Esophagus (tissue), 2 donors: Measurements from ENCODE around the gene FABP6. TPM values are rescaled to one million over a fixed set of nuclear protein-coding genes. Genes with fewer than 3 reads are reported as not detected.

Experiments used
- H3K27ac ChIP-seq, 2 donors: one replicate each; pipeline ENCODE4 v1.5.1; 2013; ENCODE audit warnings: low read depth in 2 of 2, mild to moderate bottlenecking in 2 of 2, inconsistent platforms in 1 of 2, low read length in 1 of 2, moderate library complexity in 1 of 2
- H3K27me3 ChIP-seq, 2 donors: one replicate each; pipeline ENCODE4 v1.6.1; 2013; ENCODE audit warnings: low read length in 2 of 2, control low read depth in 1 of 2, mild to moderate bottlenecking in 1 of 2; ENCODE audit not compliant: insufficient read depth in 2 of 2, control insufficient read depth in 1 of 2
- H3K36me3 ChIP-seq, 2 donors: one replicate each; pipeline ENCODE4 v1.6.1; 2013; ENCODE audit warnings: low read length in 1 of 2; ENCODE audit not compliant: control insufficient read depth in 2 of 2, insufficient read depth in 2 of 2
- H3K4me1 ChIP-seq, 2 donors: one replicate each; pipeline ENCODE4 v1.6.1; 2013; ENCODE audit warnings: low read length in 1 of 2; ENCODE audit not compliant: control insufficient read depth in 2 of 2, insufficient read depth in 2 of 2
- H3K4me3 ChIP-seq, 2 donors: one replicate each; pipeline ENCODE4 v1.5.1; 2013; ENCODE audit warnings: low read length in 2 of 2, mild to moderate bottlenecking in 2 of 2, low read depth in 1 of 2, moderate library complexity in 1 of 2
- H3K9me3 ChIP-seq, 2 donors: one replicate each; pipeline ENCODE4 v1.6.1; 2013; ENCODE audit warnings: mild to moderate bottlenecking in 2 of 2, low read depth in 1 of 2, low read length in 1 of 2, moderate library complexity in 1 of 2; ENCODE audit not compliant: control insufficient read depth in 2 of 2, insufficient read depth in 1 of 2
- WGBS, 2 donors: extraction: QIAGEN DNeasy Blood & Tissue Kit; methylation state at CpG; one replicate each; pipeline ENCODE4 v1.1.7; 2013; 5-methylcytosine and 5-hydroxymethylcytosine counted together
- polyA plus RNA-seq, 2 donors: library from polyadenylated mRNA; stranded (reverse); fragments of 200-250 nt; gene quantifications; one replicate each; pipeline ENCODE4 v1.2.3, GENCODE V29; 2013
- donor health status: healthy with polysubstance abuse.
- donor health status: Bipolar disorder and iron deficiency.

Gene FABP6
- polyA plus RNA-seq, 2 donors: 1.1 to 1.8 TPM

- H3K27ac ChIP-seq: no peak overlapping the region
- 94 to 96% methylated on average over 6 of the region's 6 CpGs for WGBS, 2 donors
- H3K4me1 ChIP-seq: peaks cover 2 to 5% of the 10 kb centered on the region in 2 donors
- no peak overlapping the region for H3K4me3 ChIP-seq
- H3K9me3 ChIP-seq: no peaks in the 10 kb centered on the region
- no peaks in the 10 kb centered on the region for H3K27me3 ChIP-seq
- no peaks in the 10 kb centered on the region for H3K36me3 ChIP-seq
Measured at GRCh38 chr5:160254706-160255105, 25.4 kb downstream of the FABP6 start.

DNA sequence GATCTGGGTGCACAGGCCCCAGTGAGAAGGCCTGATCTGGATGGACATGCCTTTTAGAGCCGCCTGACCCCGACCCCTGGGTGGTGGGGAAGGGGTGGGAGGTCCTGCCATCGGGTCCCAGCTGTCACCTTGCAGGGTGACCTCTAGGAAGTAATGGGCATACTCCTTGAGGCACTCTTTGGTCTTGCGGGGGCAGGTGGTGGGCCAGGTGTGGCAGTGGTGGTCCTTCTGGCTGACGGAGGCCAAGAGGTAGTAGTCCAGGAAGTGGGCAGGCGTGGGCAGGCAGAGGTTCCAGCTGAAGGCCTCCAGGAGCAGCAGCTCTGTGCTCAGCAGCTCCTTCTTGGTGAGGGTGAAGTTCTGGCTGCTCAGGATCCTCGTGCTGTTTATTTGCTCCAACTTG is 30.0 kb downstream of the FABP6 start:
- Histone ChIP-seq H3K4me1 (no peaks in the 10 kb centered on the region), H3K9me3 (no peaks in the 10 kb centered on the region), H3K4me3 (no peak overlapping the region), H3K27ac (no peak overlapping the region), H3K36me3 (no peaks in the 10 kb centered on the region), H3K27me3 (no peaks in the 10 kb centered on the region)
- 83 to 84% methylated on average over 7 of the region's 7 CpGs for WGBS, 2 donors

GRCh38 chr5:160260006-160260775 is 30.9 kb downstream of the FABP6 start:
- Histone ChIP-seq H3K27ac (no peak overlapping the region), H3K9me3 (no peaks in the 10 kb centered on the region)
- 89% methylated on average over 14 of the region's 14 CpGs for WGBS, 2 donors

GRCh38 chr5:160260881-160261815 is 31.8 kb downstream of the FABP6 start:
- H3K4me3 ChIP-seq: no peak overlapping the region
- peaks cover 0 to 3% of the 10 kb centered on the region in 2 donors for H3K36me3 ChIP-seq
- H3K9me3 ChIP-seq: no peaks in the 10 kb centered on the region
- no peaks in the 10 kb centered on the region for H3K4me1 ChIP-seq
- H3K27me3 ChIP-seq: no peaks in the 10 kb centered on the region
- 58 to 72% methylated on average over 22 of the region's 22 CpGs for WGBS, 2 donors
- no peak overlapping the region for H3K27ac ChIP-seq

More at GRCh38 chr5:160260006-160260775, 30.9 kb downstream of the FABP6 start:
- Histone ChIP-seq H3K4me1 (no peaks in the 10 kb centered on the region), H3K4me3 (no peak overlapping the region), H3K36me3 (no peaks in the 10 kb centered on the region), H3K27me3 (no peaks in the 10 kb centered on the region)

- 64 to 71% methylated on average over 16 of the region's 16 CpGs for WGBS, 2 donors
- Histone ChIP-seq H3K27me3 (no peaks in the 10 kb centered on the region), H3K4me1 (no peaks in the 10 kb centered on the region), H3K4me3 (no peak overlapping the region), H3K27ac (no peak overlapping the region), H3K36me3 (peaks cover 0 to 3% of the 10 kb centered on the region in 2 donors), H3K9me3 (no peaks in the 10 kb centered on the region)
Measured at GRCh38 chr5:160262151-160263074, 33.1 kb downstream of the FABP6 start.

DNA sequence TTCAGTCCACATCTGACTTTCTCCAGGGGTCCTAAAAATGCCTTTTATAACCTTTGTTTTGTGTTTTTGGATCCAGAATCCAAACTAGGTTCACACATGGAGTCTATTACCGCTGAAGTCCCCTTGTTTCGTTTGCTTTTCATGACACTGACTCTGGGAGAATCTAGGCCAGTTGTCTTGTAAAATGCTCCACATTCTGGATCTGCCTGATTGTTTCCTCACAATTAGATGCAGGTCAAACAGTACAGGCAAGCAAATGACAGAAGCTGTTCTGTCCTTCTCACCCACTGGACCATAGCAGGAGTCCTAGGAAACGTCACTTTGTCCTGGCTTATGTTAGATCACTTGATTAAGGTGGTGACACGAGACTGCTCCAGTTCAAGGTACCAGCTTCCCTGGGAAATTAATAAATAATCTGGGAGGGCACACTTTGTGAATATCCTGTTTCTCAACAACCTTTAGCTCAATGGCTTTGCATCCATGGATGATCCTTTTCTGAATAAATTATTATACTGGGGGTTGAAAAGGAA is 34.1 kb downstream of the FABP6 start:
- no peak overlapping the region for H3K27ac ChIP-seq
- H3K36me3 ChIP-seq: peaks cover 0 to 3% of the 10 kb centered on the region in 2 donors
- H3K4me3 ChIP-seq: no peak overlapping the region
- no peaks in the 10 kb centered on the region for H3K9me3 ChIP-seq
- H3K4me1 ChIP-seq: no peaks in the 10 kb centered on the region
- WGBS, 2 donors: 75 to 87% methylated on average over 4 of the region's 4 CpGs
- H3K27me3 ChIP-seq: no peaks in the 10 kb centered on the region

- H3K27me3 ChIP-seq: no peaks in the 10 kb centered on the region
- no peaks in the 10 kb centered on the region for H3K9me3 ChIP-seq
- H3K4me3 ChIP-seq: no peak overlapping the region
- peaks cover 0 to 7% of the 10 kb centered on the region in 2 donors for H3K4me1 ChIP-seq
- no peak overlapping the region for H3K27ac ChIP-seq
- WGBS, 2 donors: 86 to 94% methylated on average over 5 of the region's 5 CpGs
- peaks cover 0 to 3% of the 10 kb centered on the region in 2 donors for H3K36me3 ChIP-seq
Measured at GRCh38 chr5:160266044-160266443, 36.7 kb downstream of the FABP6 start.

DNA sequence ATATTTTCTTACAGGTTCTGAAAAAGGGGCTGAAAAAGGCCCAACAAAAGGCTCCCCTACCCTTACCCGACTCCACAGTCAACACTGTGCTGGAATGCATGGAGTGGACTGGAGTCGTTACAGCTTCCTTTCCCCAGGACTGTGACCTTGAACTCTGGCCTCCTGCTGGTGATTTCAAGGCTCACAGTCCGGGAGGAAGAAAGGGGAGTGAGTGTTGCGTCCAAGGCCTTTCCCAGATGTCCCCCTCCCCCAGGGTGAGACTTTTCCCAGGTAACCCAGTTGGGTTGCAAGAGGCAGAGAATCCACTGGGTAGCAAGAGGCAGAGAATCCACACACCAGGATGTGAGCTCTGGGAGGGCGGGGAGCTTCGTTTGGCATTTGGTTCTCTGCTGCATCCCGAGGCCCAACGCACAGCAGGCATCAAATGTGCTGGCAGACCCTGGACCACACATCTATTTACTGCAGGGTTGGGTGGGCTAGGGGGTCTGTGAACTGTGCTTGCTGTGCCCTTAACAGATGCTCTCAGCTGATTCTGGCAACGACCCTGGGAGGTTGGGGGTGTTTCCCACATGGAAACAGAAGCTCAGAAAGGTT is 37.5 kb downstream of the FABP6 start:
- no peaks in the 10 kb centered on the region for H3K27me3 ChIP-seq
- no peak overlapping the region for H3K27ac ChIP-seq
- no peaks in the 10 kb centered on the region for H3K9me3 ChIP-seq
- H3K4me1 ChIP-seq: peaks cover 0 to 9% of the 10 kb centered on the region in 2 donors
- peaks cover 0 to 3% of the 10 kb centered on the region in 2 donors for H3K36me3 ChIP-seq
- no peak overlapping the region for H3K4me3 ChIP-seq
- WGBS, 2 donors: 75 to 81% methylated on average over 9 of the region's 9 CpGs
